Inflammatory macrophage (primary cell): ENCODE results near the gene NOTCH3.

Experiments
- DNase-seq, 2 donors: peaks; one replicate each; pipeline ENCODE4 v3.0.0-alpha.2; 2020 to 2022

NOTCH3 gene

GRCh38 chr19:15122331-15123030 is 78.3 kb downstream of the NOTCH3 start:
- no peak for DNase-seq

- no peak for DNase-seq
Observed at GRCh38 chr19:15120135-15121026, 80.4 kb downstream of the NOTCH3 start.

- no peak for DNase-seq
Observed at GRCh38 chr19:15118789-15119494, 81.9 kb downstream of the NOTCH3 start.

DNA sequence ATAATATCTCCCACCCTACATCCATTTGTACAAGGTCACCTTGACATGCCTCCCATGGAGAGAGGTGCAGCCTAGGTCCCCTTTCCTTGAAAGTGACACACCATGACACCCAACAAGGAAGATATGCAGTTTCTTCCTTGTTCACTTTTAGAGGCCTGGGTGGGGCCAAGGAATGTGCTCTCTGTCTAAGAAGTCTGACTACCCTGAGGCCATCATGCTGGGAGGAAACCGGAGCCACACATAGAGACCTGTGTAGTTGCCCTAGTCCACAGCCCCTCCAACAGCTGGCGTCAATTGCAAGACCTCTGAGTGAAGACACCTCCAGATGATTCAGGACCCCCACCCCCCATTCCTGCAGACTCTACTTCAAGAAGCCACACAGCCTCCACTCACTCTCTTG is 82.5 kb downstream of the NOTCH3 start:
- DNase-seq, result no peak

DNA sequence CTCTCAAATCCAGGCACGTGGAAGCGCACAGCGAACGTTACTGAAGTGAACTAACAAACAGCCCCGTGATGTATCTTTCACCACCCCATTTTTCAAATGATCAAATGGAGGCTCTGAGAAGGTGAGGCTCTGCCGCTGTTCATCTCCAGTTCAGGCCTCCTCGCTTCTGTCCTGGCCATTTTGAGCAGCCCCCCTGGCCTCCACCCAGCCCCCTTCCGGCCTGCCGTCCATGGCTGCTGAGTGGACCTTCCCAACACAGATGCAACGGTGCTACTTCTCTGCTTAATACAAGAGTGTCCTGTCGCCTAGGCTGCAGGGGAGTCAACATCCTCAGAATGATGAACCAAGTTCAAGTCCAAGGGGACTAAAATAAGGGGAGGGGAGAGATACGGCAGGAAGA is 83.9 kb downstream of the NOTCH3 start:
- no peak for DNase-seq

DNA sequence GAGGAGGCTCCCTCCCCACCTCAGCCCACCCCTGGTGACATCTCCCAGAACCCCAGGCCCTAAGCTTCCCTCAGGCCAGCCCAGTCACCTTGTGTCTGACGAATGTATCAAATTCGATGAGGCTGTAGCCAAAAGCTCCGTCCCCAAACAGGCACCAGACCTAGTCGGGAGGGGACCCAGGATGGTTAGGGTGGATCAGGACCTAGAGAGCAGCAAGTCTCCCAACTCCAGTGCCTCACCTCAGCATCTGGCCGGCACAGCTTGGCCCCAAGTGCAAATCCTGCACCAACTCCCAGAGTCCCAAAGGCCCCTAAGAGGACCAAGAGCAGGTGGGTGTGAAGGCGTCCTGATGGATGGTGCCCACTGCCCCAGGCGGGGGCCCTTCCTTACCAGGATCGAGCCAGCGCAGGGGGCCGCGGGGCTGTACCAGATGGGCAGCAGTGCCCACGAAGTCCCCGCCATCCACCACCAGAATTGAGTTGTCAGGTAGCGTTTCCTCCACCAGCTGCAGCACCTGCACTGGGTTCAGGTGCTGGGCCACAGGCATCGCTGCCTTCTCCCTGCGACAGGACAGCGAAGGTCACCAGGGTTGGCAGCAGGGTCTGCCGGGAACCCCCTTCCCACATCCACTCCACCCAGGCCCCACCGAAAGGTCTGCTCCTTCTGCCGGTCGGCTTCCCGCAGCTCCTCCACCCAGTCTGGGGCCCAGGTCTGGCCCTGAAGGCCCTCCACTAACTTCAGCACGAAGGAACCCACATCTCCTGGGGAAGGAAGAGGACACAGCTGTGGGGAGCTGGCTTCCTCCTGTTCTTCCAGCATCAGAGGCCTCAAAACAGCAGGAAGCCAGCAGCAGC is 84.8 kb downstream of the NOTCH3 start:
- DNase-seq, result no peak

DNA sequence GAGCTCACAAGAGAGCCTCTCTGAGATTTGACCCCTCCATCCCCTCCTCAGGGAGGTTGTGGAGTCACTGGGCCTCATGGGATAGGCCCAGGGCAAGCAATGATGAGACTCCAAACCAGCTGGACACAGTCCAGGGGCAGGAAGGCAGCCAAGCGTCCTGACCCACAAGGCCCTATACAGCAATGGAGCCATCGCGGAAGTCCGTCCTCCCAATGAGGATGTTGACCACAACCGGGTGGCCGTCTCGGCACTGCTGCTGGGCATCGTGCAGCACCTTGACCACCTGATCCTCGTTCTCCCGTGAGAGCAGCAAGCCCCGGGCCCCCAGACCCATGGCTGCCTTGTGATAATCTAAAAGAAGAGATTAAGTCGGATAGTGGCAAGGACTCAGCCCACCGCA is 85.7 kb downstream of the NOTCH3 start:
- DNase-seq, result no peak

GRCh38 chr19:15114153-15114540 is 86.6 kb downstream of the NOTCH3 start:
- no peak for DNase-seq

DNA sequence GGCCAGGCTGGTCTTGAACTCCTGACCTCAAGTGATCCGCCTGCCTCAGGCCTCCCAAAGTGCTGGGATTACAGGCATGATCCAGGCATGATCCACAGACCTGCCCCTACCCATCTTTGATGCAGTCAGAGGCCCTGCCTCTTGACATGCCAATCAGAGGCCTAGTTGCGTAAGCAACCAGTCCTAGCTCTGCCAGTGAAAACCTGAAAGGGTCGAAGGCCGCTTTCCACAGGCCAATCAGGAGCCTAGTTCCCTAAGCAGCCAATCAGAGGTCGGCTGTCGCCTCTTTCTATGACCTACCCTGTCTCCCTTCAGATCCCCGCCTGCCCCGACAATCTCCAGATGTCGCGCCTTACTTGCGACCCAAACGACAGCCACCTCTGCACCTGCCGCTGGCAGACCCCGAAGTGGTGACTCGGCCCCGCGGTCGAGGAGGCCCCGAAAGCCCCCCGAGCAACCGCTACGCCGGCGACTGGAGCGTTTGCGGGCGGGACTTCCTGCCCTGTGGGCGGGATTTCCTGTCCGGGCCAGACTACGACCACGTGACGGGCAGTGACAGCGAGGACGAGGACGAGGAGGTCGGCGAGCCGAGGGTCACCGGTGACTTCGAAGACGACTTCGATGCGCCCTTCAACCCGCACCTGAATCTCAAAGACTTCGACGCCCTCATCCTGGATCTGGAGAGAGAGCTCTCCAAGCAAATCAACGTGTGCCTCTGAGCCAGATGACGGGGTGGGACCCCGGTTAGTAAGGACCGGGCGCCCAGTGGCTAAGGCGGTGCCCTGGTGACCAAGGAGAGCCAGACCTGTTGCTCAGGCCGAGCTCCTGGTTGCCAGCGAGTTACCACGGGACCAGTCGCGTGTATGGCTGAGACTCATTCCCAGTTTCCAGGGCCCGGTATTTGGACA is 87.3 kb downstream of the NOTCH3 start:
- DNase-seq, result no peak

GRCh38 chr19:15112385-15112784 is 88.4 kb downstream of the NOTCH3 start:
- no peak for DNase-seq

DNA sequence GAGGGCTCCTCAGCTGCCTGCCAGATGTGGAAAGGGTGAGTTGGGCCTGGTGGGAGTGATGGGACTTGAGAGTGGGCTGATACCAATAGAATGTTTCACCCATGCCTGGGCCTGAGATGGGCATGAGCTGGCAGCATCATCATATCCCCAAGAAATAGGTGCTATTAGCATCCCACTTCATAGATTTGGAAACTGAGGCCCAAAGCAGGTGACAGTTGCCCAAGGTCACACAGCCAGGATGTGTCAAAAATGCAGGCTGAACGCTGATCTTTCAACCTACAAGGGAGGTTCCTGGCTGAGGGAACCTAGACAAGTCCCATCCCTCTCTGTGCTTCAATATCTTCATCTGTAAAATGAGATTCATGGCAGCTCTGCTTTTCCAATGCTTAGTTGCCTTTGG is 89.0 kb downstream of the NOTCH3 start:
- DNase-seq, result no peak

- DNase-seq, result no peak
Observed at GRCh38 chr19:15110418-15110815, 90.4 kb downstream of the NOTCH3 start.

DNA sequence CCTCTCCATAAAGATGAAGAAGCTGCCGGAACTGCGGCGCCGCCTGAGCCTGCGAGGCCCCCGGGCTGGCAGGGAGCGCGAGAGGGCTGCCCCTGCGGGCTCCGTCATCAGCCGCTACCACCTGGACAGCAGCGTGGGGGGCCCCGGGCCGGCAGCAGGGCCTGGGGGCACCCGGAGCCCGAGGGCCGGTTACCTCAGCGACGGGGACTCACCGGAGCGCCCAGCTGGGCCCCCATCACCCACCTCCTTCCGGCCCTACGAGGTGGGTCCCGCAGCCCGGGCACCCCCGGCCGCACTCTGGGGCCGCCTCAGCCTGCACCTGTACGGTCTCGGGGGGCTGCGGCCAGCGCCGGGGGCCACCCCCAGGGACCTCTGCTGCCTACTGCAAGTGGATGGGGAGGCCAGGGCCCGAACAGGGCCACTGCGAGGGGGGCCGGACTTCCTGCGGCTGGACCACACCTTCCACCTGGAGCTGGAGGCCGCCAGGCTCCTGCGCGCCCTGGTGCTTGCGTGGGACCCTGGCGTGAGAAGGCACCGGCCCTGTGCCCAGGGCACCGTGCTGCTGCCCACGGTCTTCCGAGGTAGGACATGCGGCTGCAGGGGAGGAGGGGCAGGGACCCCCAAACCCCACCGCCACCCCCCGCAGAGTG is 90.9 kb downstream of the NOTCH3 start:
- no peak for DNase-seq
